ENCODE results near the gene FOSB. TPM values are rescaled to one million over a fixed set of nuclear protein-coding genes. Genes with fewer than 3 reads are reported as not detected.

The FOSB gene
- total RNA-seq, 4 donors from 2014 or later = 1.9 to 38.0 (median 15.6) TPM

GRCh38 chr19:45457776-45458175, 10.0 kb upstream of the FOSB start:
- Histone ChIP-seq H3K4me3 (no peak overlapping the region), H3K9me3 (no peaks in the 10 kb centered on the region), H3K4me1 (peaks cover 3 to 24% (median 17%) of the 10 kb centered on the region in 3 donors), H3K36me3 (no peaks in the 10 kb centered on the region), H3K27me3 (no peaks in the 10 kb centered on the region), H3K27ac (no peak overlapping the region)
- TF ChIP-seq EP300 (IDR thresholded peaks at IDR 0.05) (no peak), POLR2AphosphoS5 (IDR thresholded peaks at IDR 0.05) (no peak), CTCF (IDR thresholded peaks at IDR 0.05) (no peak), POLR2A (IDR thresholded peaks at IDR 0.05) (no peak)
- no peak for ATAC-seq

GRCh38 chr19:45460807-45461347, 6.9 kb upstream of the FOSB start:
- TF ChIP-seq EP300 (IDR thresholded peaks at IDR 0.05) (no peak), POLR2A (IDR thresholded peaks at IDR 0.05) (no peak), POLR2AphosphoS5 (IDR thresholded peaks at IDR 0.05) (no peak), CTCF (IDR thresholded peaks at IDR 0.05) (no peak)
- Histone ChIP-seq H3K9me3 (no peaks in the 10 kb centered on the region), H3K4me1 (peaks cover 2 to 7% (median 5%) of the 10 kb centered on the region in 3 donors), H3K27me3 (no peaks in the 10 kb centered on the region), H3K27ac (no peak overlapping the region), H3K36me3 (no peaks in the 10 kb centered on the region), H3K4me3 (no peak overlapping the region)
- no peak for ATAC-seq
- WGBS, 2 donors (ENCODE audit: low coverage in 1 of 2) = 56 to 73% methylated on average over 4 to 5 of the region's 8 CpGs

GRCh38 chr19:45462174-45462573, 5.6 kb upstream of the FOSB start:
- TF ChIP-seq POLR2AphosphoS5 (IDR thresholded peaks at IDR 0.05) (no peak), POLR2A (IDR thresholded peaks at IDR 0.05) (no peak), EP300 (IDR thresholded peaks at IDR 0.05) (no peak), CTCF (IDR thresholded peaks at IDR 0.05) (no peak)
- WGBS, 2 donors (ENCODE audit: low coverage in 1 of 2) = 67 to 88% methylated on average over 2 to 4 of the region's 4 CpGs
- no peak overlapping the region for H3K4me3 ChIP-seq
- H3K27me3 ChIP-seq = no peaks in the 10 kb centered on the region
- no peak for ATAC-seq
- no peaks in the 10 kb centered on the region for H3K36me3 ChIP-seq
- no peaks in the 10 kb centered on the region for H3K9me3 ChIP-seq
- no peak overlapping the region for H3K27ac ChIP-seq
- peaks cover 0 to 6% (median 0%) of the 10 kb centered on the region in 3 donors for H3K4me1 ChIP-seq

- H3K4me3 ChIP-seq = no peak overlapping the region
- 20 to 75% methylated on average over 1 to 4 of the region's 4 CpGs for WGBS, 2 donors (ENCODE audit: low coverage in 1 of 2)
- H3K27ac ChIP-seq = no peak overlapping the region
- no peak for ATAC-seq
- H3K9me3 ChIP-seq = no peaks in the 10 kb centered on the region
- TF ChIP-seq POLR2A (IDR thresholded peaks at IDR 0.05) (no peak), CTCF (IDR thresholded peaks at IDR 0.05) (no peak), EP300 (IDR thresholded peaks at IDR 0.05) (no peak), POLR2AphosphoS5 (IDR thresholded peaks at IDR 0.05) (no peak)
- no peaks in the 10 kb centered on the region for H3K36me3 ChIP-seq
- no peaks in the 10 kb centered on the region for H3K27me3 ChIP-seq
- peaks cover 0 to 13% (median 3%) of the 10 kb centered on the region in 3 donors for H3K4me1 ChIP-seq
Observed at GRCh38 chr19:45463241-45463640, 4.6 kb upstream of the FOSB start.

- Histone ChIP-seq H3K4me1 (peaks cover 0 to 20% (median 6%) of the 10 kb centered on the region in 3 donors), H3K36me3 (no peaks in the 10 kb centered on the region), H3K9me3 (no peaks in the 10 kb centered on the region), H3K4me3 (no peak overlapping the region), H3K27ac (no peak overlapping the region), H3K27me3 (no peaks in the 10 kb centered on the region)
- ATAC-seq = no peak
- TF ChIP-seq POLR2A (IDR thresholded peaks at IDR 0.05) (no peak), CTCF (IDR thresholded peaks at IDR 0.05) (no peak), EP300 (IDR thresholded peaks at IDR 0.05) (no peak), POLR2AphosphoS5 (IDR thresholded peaks at IDR 0.05) (no peak)
- WGBS, 2 donors (ENCODE audit: low coverage in 1 of 2) = 78 to 86% methylated on average over 2 of the region's 2 CpGs
Observed at GRCh38 chr19:45464274-45464673, 3.5 kb upstream of the FOSB start.

Measured in gastroesophageal sphincter (tissue), 4 donors.